GM18867 (cell line): ENCODE data around the gene VDR.

ENCODE experiments used
- ATAC-seq: cut with Tn5 transposase; IDR thresholded peaks from one replicate; pipeline ENCODE4 v1.9.1; 2021; ENCODE audit warnings: mild to moderate bottlenecking, moderate library complexity; ENCODE audit not compliant: unreplicated experiment

Gene VDR

DNA sequence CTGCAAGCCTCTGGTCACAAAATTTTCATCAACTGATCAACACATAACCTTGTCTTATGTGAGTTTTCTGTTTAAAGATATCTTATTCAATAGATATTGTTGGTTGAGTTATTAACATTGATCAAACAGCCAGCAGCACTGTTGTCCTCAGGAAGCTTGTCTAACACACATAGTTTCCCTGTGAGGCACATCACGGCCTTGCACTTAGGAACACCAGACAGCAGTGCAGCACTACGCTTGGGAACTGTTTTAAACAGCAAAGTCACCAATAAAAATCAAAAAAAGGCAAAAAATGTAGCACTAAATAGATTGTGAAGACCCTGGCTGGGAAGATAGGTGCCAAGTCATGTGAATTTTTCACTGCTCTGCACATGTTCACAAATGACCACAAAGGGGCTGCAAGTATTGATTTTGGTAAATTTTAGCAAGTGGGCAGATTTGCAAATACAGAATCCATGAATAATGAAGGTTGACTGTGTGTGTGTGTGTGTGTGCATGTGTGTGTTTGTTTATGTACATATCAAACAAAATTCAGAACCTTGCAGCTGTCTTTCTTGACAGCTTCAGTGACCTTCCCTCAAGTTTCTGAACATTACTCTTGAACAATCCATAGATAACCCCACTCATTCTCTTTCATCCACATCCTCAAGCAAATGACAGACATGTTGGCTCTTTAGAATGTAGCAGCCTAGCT is 28.9 kb downstream of the VDR start:
- no peak for ATAC-seq

DNA sequence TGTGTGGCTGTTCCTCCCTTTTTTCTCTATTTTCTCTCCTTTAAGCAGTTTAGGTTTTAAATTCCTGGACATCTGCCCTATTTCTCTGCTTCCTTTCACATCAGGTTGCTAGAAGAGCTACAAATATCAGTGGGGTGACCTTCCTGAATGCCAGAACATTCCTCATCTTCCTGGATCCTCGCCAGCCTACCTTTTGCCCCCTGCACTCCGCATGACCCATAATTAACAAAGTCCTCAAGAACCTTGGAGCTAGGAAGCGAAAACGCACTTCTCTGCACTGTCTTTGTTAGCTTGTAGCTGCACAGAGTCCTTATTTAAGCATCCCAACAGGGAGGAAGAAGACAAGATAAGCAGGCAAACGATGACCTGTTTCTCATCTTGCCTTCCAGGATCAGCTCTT is 30.5 kb downstream of the VDR start:
- no peak for ATAC-seq

DNA sequence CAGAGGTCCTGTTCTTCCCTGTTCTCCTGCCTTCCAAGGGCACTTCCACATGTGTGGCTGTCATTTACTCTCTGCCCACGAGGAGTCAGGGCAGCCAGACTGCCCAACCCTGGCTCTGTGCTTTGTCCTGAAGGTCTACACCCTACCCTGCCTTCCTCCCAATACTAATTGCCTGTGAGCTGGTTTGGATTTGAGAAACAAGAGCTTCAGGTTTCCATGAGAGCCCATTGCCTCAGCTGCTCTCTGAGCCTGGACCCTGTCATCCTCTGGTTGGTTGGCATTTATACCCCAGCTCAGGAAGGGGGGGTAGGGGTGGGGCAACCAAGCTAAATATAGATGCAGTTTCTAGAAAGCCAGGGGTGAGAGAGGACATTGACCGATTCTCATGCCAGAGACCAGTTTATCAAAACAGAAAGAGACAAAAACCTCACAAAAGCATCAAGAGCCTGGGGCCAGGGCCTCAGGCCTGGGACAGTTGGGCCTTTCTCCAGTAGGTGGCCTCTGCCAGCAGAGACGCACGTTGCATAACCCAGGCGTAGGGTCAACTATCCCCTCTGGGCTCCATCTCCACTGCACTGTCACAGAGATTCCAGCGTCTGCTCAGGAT is 34.5 kb downstream of the VDR start:
- ATAC-seq, result peak; percentile 47

DNA sequence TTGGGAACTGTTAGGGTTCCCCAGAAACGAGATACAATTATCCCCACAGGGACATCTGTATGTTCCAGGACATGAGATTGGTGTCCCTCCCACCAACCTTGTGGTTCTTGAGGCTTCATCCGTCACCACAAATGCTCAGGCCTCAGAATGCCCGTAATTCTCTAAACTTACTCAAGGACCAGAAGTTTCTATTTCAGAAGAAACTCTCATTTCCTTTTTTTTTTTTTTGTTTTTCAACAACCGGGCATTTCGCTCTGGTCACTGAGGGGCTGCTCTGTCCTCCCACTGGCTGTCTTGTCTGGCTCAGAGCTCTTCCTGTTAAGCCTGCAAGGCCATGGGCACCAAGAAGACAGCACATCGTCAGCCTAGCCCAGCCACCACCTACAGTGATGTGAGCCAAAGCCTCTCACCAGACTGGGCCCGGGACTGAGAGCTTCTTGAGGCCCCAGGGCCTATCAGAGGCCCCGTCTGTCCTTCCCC is 36.2 kb downstream of the VDR start:
- ATAC-seq, result peak; percentile 64

DNA sequence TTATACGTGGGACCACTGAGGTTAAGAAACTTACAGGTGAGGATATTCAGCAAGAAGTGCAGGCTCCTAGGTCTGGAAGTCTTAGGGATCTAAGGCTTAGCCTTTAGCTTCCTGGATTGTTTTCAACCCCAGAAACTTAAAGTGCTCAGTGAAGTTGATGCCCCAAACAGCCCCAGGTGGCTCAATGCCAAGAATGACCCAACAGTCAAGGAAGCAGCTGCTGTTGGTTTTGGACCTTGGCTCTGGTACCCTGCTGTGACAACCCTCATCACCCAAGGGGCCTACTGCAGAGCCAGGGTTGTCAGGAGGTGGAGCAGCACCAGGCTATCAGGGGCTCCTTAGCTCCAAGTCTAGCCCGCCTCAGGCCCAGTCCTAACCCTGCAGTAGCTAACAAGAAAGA is 36.8 kb downstream of the VDR start:
- no peak for ATAC-seq

DNA sequence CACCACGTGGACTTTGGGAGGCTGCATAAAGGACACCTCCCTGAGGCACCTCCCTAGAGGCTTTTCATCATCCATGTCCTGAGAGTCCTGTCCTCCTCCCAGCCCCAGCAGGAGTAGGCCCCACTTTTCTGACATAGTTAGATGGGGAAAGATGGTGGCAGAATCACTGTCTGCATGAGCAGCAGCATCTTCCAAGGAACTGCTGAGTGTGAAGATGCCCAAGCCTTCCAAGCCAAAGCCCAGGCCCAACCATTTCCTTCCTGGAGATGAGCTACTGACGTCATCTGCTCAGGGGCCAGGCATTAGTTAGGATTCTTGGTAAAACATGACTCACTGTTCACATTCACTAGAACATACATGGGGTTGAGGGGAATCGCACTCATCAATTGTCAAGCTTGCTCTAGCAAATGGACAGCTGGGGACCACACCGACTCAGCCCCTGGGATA is 37.3 kb downstream of the VDR start:
- ATAC-seq, result no peak

DNA sequence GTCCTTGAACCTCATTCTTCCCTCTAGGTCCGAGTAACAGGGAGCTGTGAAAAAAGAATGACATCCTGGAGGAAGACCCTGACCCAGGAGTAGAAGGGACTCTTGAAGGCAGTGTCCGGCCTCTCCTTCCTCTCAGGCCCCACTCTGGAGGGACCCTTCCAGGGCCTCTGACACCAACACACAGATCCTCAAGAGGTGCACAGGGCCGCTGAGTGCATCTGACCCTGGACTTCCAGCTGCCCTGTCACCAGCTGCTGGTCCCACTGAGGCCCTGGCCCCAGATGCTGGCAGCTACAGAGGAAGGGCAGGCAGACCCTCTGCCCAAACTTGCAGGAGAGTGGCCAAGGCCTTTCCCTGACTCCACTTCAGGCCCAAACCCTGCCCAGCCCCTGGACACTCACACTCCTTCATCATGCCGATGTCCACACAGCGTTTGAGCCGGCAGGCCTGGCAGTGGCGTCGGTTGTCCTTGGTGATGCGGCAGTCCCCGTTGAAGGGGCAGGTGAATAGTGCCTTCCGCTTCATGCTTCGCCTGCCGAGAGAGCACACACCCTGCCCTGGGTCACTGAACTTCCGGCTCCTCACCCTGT is 40.1 kb downstream of the VDR start:
- no peak for ATAC-seq

DNA sequence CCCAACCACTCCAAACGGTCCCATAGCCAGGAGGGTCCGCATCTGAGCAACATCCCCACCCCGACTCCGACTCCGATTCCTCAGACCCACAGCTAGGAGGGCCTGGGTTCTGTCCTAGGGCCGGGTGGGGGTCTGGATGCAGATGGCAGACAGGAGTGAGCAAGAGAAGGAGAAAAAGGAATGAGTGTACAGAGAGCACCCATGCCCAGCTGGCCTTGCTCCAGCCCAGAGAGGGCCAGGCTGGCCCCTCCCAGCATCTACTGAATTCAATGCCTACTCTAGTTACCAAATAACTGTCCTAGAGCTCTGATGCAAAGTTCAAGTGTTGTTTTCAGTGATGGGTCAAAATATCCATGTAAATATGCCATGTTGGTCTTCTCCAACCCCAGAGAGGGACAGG is 40.8 kb downstream of the VDR start:
- ATAC-seq, result no peak

DNA sequence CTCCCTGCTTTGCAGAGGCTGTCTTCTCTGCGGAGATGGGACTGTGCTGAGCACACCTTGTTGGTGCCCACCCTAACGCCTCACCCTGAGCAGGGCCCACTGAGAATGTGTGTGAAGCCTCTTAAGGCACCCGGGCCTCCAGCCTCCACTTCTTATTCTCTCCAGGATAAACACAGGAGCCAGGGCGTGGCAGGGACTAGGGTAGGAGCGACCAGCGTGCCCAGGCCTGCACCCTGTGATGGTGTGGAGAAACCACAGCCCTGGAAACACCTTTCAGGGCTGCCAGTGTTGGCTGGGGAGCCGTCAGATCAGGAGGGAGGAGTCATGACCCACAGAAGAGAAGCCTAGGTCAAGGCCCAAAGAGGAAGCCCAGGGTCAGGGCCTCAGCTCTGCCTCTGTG is 41.3 kb downstream of the VDR start:
- no peak for ATAC-seq

DNA sequence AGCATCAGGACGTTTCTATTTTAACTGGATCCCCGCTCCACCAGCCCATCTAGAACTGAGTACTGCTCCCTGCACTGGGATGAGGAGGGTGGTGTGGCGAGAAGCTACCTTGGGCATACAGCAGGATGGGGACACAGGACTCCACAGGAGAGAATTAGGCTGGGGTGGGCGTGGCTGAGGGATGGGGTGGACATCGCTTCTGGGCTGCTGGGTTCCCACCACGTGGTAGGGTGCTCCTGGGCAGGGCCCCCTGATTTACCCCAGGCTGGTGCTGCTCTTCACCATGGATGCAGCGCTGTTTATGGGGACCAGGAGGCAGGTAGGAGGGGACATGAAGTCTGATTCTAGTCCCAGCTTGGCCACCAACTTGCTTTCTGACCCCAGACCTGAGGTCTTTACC is 41.9 kb downstream of the VDR start:
- no peak for ATAC-seq

DNA sequence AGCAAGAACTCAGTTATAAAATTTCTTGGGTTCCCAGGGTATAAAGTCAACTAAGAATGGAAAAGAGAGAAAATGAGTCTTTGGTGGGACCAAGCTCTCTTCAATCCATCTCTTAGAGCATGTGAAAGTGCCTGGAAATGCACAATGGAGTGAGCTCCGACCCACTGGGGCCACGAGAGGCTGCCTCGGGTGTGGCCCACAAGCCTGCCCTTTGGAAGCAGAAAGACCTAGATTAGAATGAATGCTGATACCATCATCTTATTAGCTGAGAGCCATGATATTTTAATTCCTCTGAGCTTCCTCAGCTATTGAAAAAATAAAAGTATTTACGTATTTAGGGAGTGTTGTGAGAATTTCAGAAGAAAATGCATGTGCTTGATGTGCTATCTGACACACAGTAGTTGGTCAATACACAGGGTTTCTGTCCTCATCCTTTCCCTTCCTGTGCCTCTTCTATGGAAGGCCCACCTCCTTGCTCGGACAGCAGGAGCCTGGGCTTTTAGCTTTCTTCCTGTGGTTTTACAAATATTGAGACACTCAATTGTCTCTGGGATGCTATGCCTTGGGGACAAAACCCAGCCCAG is 42.5 kb downstream of the VDR start:
- no peak for ATAC-seq

DNA sequence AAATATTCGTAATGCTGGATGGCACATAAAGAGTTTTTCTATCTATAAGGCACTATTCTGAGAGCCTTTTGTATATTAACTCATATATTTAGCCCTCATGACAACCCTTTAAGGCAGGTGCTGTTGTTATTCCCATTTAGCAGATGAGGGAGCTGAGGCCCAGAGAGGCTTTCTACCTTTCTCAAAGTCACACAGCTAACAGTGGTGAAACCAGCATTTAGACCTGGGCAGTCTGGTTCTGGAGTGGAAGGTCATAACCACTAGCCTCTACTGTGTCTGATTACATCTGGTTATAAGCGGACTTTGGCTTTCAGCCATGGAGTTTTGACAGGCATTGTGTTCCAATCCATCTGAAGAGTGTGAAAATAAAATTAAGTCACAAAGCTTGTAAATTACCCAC is 43.9 kb downstream of the VDR start:
- no peak for ATAC-seq

DNA sequence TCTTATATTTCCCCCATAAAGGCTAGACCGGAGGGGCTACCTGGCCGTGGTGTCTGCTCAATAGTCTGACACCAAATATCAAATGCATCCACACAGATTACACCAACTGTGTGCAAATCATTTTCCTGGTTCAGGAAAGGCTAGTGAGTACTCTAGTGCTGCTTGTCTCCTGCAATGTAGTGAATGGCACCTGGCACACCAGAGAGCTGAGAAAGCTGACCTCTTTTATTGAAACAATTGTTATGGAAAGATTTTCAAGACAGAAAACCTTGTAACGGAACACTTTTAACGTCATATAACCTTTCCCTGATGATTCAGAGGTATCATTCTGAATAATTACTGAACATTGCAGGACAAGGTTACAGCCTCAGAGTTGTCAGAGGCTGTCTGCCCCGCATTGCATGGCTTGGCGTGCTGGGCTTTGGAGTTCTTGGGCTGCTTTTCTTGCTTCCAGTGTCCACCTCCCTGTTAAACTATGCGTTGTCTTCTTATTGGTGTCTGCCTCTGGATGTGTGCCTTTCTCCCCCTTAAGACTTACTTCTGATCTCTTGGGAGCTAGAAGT is 44.4 kb downstream of the VDR start:
- ATAC-seq, result no peak

DNA sequence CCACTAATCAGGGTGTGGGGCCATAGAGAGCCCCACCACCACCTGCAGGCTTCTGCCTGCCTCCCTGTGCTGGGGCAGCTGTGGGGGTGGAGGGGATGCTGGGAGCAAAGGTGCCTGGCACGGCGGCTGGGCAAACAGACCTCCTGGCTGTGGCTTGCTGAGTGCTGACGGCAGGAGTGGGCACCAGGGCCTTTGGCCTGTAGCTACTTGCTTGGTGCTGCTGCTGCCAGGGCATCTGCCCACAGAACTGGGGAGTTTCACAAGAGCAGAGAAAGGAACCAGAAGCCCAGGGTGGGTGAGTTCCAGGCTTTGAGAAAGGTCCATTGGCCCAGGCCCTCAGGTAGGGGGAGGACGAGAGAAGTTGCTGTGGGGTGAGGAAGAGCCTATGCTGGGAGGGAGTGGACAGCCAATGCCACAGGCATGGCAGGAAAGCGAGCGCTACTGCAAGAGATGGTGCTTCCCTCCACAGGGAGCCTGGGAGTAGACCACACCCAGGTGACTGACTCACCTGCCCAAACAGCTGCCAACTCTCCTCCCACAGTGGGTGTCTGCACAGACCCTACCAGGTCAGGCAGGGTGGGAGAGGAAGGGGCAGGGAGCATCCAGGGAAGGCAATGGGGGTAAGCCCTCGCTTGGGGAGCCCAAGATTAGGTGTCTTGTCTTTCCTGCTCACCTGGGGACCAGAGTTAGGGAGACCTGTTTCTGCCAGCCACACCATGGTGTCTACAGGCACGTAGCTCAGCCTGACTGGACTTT is 46.1 kb downstream of the VDR start:
- ATAC-seq, result no peak

DNA sequence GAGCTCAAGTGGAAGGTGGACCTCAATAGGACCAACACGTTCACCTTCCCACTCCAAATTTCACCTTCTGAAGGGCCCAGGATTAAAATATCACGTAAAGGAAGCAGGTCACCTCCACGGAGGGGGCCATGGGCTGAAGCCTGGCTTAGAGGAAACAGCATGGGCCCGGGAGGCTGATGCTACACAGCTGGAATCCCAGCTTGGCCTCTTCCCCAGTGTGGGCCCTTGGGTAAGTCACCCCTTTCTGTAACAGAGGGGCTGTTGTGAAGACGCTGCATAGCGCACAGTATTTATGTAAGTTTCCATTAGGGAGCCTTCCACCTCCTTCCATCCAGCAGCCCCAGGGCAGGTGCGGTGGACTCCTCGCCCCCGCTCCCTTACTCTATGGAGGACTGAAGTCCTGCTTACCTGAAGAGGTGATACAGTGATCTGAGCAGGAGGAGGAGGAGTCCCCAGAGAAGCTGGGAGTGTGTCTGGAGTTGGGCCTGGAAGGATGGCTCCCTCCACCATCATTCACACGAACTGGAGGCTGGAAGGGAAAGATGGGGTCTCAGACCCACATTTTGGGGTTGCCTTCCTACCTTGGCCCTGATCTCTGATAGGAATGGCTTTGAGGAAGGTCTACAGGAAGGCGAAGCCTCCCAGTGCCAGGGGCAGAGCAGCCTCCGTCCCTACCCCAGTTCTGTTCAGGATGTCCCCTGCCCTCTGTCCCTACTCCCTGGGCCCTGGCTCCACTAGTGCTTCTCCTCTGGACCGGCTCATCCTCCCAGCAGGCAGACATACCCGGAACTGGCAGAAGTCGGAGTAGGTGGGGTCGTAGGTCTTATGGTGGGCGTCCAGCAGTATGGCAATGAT is 47.8 kb downstream of the VDR start:
- ATAC-seq, result no peak

DNA sequence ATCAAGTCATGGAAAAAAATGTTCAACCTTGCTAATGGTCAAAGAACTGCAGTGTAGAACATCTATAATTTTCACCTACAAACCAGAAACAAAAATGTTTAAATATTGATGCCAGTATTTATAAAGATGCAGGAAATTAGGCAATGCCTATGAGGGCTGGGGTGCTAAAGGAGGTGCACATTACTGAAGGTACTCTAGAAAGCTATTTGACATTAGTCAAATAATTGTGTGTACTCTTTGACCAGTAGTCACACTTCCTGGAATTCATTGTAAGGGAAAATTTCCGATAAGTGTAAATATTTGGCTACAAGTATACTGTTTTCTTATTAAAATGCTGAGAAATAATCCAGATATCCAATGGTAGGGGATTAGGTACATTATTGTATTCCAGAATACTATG is 48.7 kb downstream of the VDR start:
- ATAC-seq, result no peak

DNA sequence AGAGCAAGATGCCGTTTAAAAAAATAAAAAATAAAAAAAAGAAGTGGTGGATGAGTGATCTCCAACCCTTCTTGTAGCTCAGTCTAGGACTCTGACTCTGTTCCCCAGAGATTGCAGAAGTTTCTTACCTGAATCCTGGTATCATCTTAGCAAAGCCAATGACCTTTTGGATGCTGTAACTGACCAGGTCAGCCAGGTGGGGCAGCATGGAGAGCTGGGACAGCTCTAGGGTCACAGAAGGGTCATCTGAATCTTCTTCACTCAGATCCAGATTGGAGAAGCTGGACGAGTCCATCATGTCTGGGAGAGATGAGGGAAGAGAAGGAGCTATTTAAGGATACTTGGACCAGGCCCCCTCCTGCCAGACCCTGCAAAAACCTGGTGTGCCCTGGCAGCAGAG is 49.3 kb downstream of the VDR start:
- no peak for ATAC-seq

DNA sequence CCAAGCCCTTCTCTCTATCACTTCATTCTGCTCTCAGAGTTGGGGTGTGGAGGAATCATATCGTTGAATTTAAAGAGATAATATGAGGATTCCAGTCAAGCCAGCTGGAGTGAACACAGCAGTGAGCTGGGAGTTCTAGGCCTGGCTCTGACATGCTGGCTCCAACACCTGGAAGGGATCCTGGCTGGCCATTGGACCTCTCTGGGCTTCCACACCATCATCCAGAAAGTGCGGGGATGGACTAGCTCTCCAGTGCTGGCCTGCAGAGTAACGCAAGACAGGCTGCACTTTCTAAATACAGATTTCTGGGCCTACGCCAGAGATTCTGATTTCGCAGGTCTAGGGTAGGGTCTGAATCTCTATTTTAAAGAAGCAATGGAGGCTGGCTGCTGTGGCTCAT is 50.3 kb downstream of the VDR start:
- ATAC-seq, result no peak

DNA sequence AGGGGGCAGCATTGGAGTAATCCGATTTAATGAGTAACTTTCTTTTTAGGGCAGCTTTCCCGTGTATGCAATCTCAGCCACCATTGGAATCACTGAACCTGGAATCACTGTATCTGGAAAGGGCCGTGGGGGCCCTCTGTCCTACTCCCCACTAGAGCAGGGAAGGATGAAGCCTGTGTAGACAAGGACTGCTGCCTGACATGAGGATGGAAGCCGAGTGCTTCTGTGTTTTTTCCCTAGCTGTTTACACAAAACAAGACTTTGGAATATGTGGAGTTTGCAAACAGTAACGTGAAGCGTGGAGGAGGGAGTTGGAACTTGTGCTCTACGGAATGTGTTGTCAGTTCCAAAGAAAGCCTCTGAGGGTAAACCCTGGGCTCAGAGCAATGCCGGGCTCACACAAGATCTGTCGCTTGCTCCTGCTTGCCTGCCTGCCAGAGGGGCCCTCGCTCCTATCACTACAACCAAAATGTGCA is 52.7 kb downstream of the VDR start:
- ATAC-seq, result no peak
